ENCODE results near the gene NADSYN1.

NADSYN1 gene

DNA sequence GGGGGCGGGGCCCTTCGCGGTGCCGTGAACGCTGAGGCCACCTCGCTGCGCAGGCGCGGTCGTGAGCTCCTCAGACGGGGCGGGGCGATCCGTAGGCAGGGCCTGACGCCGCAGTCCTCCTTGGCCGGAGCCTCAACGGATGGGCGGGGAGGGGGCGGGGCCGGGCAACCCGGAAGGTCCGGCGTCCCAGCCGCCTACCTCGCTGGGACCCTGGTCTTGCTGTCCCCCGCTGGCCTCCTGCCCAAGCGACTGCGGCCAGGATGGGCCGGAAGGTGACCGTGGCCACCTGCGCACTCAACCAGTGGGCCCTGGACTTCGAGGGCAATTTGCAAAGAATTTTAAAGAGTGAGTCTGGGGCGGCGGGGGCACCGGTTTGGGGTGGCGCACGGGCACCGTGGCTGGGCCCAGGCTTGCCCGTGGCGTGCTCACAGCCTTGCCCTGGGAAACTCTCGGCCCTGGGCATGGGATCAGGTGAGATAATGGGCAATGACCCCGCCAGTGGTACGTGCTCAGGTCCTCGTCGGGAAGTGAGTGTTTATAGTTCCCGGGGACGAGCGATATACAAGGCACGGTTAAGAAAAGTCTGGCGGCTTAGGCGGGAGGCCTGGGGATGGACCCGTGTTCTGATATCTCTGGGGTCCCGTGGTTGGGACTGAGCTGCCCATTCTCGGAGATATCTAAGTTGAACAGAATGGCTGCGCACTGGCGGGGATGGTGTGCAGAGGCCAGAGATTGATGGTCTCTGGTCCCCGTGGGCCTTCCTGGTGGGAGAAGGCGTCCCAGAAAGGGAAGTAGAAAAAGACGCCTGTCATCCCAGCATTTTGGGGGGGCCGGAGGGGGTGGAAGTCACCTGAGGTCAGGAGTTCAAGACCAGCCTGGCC, at the start of gene NADSYN1:
NADSYN1 (plus strand) TSS at position 167 of the 881 bp plus-strand sequence; CDS start at position 261, 94 bp downstream.
- H2AFZ ChIP-seq, result peak within 1 kb of the TSS; percentile 83
- H3K4me3 ChIP-seq (ENCODE audit: low read depth, low read length), result peak within 1 kb of the TSS; percentile 85
- H3K27me3 ChIP-seq (ENCODE audit: control insufficient read depth, insufficient read depth, low read length), result no peaks in the 10 kb centered on the region
- TF ChIP-seq, protein P1, sequence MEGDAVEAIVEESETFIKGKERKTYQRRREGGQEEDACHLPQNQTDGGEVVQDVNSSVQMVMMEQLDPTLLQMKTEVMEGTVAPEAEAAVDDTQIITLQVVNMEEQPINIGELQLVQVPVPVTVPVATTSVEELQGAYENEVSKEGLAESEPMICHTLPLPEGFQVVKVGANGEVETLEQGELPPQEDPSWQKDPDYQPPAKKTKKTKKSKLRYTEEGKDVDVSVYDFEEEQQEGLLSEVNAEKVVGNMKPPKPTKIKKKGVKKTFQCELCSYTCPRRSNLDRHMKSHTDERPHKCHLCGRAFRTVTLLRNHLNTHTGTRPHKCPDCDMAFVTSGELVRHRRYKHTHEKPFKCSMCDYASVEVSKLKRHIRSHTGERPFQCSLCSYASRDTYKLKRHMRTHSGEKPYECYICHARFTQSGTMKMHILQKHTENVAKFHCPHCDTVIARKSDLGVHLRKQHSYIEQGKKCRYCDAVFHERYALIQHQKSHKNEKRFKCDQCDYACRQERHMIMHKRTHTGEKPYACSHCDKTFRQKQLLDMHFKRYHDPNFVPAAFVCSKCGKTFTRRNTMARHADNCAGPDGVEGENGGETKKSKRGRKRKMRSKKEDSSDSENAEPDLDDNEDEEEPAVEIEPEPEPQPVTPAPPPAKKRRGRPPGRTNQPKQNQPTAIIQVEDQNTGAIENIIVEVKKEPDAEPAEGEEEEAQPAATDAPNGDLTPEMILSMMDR (IDR thresholded peaks at IDR 0.05), result no peak
- H3K27ac ChIP-seq, result peak within 1 kb of the TSS; percentile 75
- H3K4me2 ChIP-seq (ENCODE audit: low read length), result peak within 1 kb of the TSS; percentile 93
- no peak within 1 kb of the TSS for H3K9ac ChIP-seq
- H3K9me3 ChIP-seq (ENCODE audit: control insufficient read depth, low read length), result no peaks in the 10 kb centered on the region
- H3K36me3 ChIP-seq (ENCODE audit: control insufficient read depth, insufficient read depth, low read length), result no peaks in the 10 kb centered on the region
- no peaks in the 10 kb centered on the region for H3K4me1 ChIP-seq
- peaks cover 4% of the 10 kb centered on the region for H3K79me2 ChIP-seq

DNA sequence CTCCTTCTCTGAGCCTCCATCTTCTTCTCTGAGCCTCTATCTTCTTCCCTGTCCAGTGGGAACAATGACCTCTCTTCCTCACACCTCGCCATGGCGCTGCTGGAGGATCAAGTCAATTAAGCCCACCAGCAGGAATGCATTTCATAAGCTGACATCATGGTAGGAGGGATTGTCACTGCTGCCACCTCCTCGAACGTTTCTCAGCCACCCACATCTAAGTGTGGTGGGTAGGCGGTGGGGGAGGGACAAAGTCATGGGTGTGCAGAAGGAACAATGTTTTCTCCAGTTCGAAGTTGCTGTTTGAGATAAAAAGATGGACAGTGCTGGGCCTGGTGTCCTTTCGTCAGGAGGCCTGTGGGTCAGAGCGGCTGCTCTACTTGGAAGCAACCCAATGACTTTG, 48.8 kb upstream of the NADSYN1 start:
- no peak overlapping the region for H3K27ac ChIP-seq
- TF ChIP-seq, protein P1 (IDR thresholded peaks at IDR 0.05), result no peak
- H3K27me3 ChIP-seq (ENCODE audit: control insufficient read depth, insufficient read depth, low read length), result no peaks in the 10 kb centered on the region
- H3K79me2 ChIP-seq, result no peaks in the 10 kb centered on the region
- H3K9me3 ChIP-seq (ENCODE audit: control insufficient read depth, low read length), result no peaks in the 10 kb centered on the region
- H3K36me3 ChIP-seq (ENCODE audit: control insufficient read depth, insufficient read depth, low read length), result no peaks in the 10 kb centered on the region
- H3K4me2 ChIP-seq (ENCODE audit: low read length), result no peak overlapping the region
- no peak overlapping the region for H2AFZ ChIP-seq
- no peaks in the 10 kb centered on the region for H3K4me1 ChIP-seq
- no peak overlapping the region for H3K4me3 ChIP-seq (ENCODE audit: low read depth, low read length)
- no peak overlapping the region for H3K9ac ChIP-seq

DNA sequence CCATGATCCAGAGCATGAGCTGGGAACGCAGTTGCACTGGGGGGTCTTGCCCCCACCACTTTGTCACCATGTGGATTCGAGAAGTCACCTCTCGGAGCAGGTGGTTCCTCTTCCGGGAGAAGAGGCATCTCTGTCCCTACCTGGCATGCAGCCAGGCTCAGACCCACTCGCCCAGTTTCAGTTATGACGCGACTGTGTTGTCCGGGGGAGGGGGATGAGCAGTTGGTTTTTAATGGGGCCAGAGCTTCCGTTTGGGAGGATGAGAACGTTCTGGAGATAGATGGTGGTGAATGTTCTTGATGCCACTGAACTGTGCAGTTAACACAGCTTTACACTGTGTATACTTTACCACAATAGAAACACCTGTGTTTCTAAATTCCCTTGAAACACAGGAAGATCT, 46.3 kb upstream of the NADSYN1 start:
- no peaks in the 10 kb centered on the region for H3K79me2 ChIP-seq
- TF ChIP-seq, protein P1 (IDR thresholded peaks at IDR 0.05), result no peak
- no peak overlapping the region for H3K9ac ChIP-seq
- H3K4me2 ChIP-seq (ENCODE audit: low read length), result no peak overlapping the region
- H3K4me1 ChIP-seq, result no peaks in the 10 kb centered on the region
- H3K27me3 ChIP-seq (ENCODE audit: control insufficient read depth, insufficient read depth, low read length), result no peaks in the 10 kb centered on the region
- no peak overlapping the region for H3K4me3 ChIP-seq (ENCODE audit: low read depth, low read length)
- no peaks in the 10 kb centered on the region for H3K9me3 ChIP-seq (ENCODE audit: control insufficient read depth, low read length)
- no peaks in the 10 kb centered on the region for H3K36me3 ChIP-seq (ENCODE audit: control insufficient read depth, insufficient read depth, low read length)
- no peak overlapping the region for H2AFZ ChIP-seq
- no peak overlapping the region for H3K27ac ChIP-seq

DNA sequence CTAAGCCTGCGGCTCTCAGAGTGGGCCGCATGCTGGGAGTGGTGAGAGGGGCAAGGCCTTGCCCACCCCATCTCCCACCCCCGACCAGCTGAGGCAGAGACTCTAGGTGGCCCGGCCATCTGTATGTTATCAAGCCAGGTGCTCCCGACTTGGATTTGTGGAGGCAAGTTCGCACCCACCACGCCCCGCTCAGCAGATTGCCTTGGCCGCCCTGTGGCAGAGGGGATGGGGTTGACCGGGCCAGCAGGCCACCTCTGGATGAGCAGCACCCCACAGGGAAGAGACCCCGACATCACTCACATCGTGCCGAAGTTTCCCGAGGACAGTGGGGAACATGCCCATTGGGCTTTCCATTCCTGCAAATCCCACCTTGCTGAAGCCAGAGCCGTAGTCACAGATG, 45.6 kb upstream of the NADSYN1 start:
- no peaks in the 10 kb centered on the region for H3K4me1 ChIP-seq
- no peaks in the 10 kb centered on the region for H3K79me2 ChIP-seq
- H3K4me3 ChIP-seq (ENCODE audit: low read depth, low read length), result no peak overlapping the region
- no peaks in the 10 kb centered on the region for H3K27me3 ChIP-seq (ENCODE audit: control insufficient read depth, insufficient read depth, low read length)
- TF ChIP-seq, protein P1 (IDR thresholded peaks at IDR 0.05), result no peak
- H3K4me2 ChIP-seq (ENCODE audit: low read length), result no peak overlapping the region
- H3K36me3 ChIP-seq (ENCODE audit: control insufficient read depth, insufficient read depth, low read length), result no peaks in the 10 kb centered on the region
- H3K27ac ChIP-seq, result no peak overlapping the region
- H3K9me3 ChIP-seq (ENCODE audit: control insufficient read depth, low read length), result no peaks in the 10 kb centered on the region
- no peak overlapping the region for H3K9ac ChIP-seq
- H2AFZ ChIP-seq, result no peak overlapping the region

DNA sequence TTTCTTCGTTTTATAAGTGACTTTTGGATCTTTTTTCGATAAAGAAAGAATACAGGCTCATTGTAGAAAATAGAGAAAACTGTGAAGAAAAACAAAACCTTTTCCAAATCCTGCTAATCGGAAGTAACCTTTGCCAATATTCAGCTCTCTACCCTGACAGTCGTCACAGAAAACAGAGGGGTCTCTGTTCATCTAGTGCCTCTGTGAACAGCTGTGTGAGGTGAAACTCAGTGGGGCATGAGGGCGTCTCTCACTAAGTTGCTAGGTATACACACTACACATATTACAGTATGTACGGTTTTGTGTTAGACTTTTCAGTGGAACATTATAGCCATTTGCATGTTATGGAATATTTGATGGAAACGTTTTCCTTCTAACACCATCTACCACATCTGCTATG, 44.2 kb upstream of the NADSYN1 start:
- TF ChIP-seq, protein P1 (IDR thresholded peaks at IDR 0.05), result no peak
- Histone ChIP-seq H3K9me3 (ENCODE audit: control insufficient read depth, low read length) (no peaks in the 10 kb centered on the region), H2AFZ (no peak overlapping the region), H3K4me2 (ENCODE audit: low read length) (no peak overlapping the region), H3K4me3 (ENCODE audit: low read depth, low read length) (no peak overlapping the region), H3K27ac (no peak overlapping the region), H3K9ac (no peak overlapping the region), H3K79me2 (no peaks in the 10 kb centered on the region), H3K36me3 (ENCODE audit: control insufficient read depth, insufficient read depth, low read length) (no peaks in the 10 kb centered on the region), H3K4me1 (no peaks in the 10 kb centered on the region), H3K27me3 (ENCODE audit: control insufficient read depth, insufficient read depth, low read length) (no peaks in the 10 kb centered on the region)
